H9 (cell line): ENCODE results near the gene CORO2B. TPM values are rescaled to one million over a fixed set of nuclear protein-coding genes. Genes with fewer than 3 reads are reported as not detected.

Experiments used
- DNase-seq: peaks from one replicate; pipeline ENCODE4 v3.0.0-alpha.2; 2017
- H2AFZ ChIP-seq: one replicate; pipeline ENCODE4 v1.6.1; 2013; ENCODE audit warnings: mild to moderate bottlenecking, low read length, control low read depth, moderate library complexity
- H2AK5ac ChIP-seq: 2 replicates; pipeline ENCODE4 v1.6.1; 2013; ENCODE audit warnings: low read length, control low read depth, mixed read lengths; ENCODE audit not compliant: insufficient read length
- H2BK120ac ChIP-seq: one replicate; pipeline ENCODE4 v1.6.1; 2013; ENCODE audit warnings: low read depth, mild to moderate bottlenecking, low read length, control low read depth, inconsistent platforms; ENCODE audit not compliant: poor library complexity, severe bottlenecking
- H2BK12ac ChIP-seq: 2 replicates; pipeline ENCODE4 v1.6.1; 2013; ENCODE audit warnings: low read length, control low read depth, mixed read lengths, low read depth; ENCODE audit not compliant: insufficient read length
- H2BK15ac ChIP-seq: 2 replicates; pipeline ENCODE4 v1.6.1; 2013; ENCODE audit warnings: low read depth, low read length, control low read depth
- H2BK20ac ChIP-seq: one replicate; pipeline ENCODE4 v1.6.1; 2013; ENCODE audit warnings: low read depth, mild to moderate bottlenecking, low read length, control low read depth, inconsistent platforms; ENCODE audit not compliant: poor library complexity, severe bottlenecking
- H2BK5ac ChIP-seq: 2 replicates; pipeline ENCODE4 v1.6.1; 2013; ENCODE audit warnings: low read length, control low read depth, mixed read lengths; ENCODE audit not compliant: insufficient read length
- H3K14ac ChIP-seq: 2 replicates; pipeline ENCODE4 v1.6.1; 2013; ENCODE audit warnings: low read length, control low read depth; ENCODE audit not compliant: insufficient read depth
- H3K18ac ChIP-seq: 2 replicates; pipeline ENCODE4 v1.6.1; 2013; ENCODE audit warnings: low read depth, mild to moderate bottlenecking, mixed read lengths, low read length, control low read depth; ENCODE audit not compliant: insufficient read length
- H3K23ac ChIP-seq: 2 replicates; pipeline ENCODE4 v1.6.1; 2013; ENCODE audit warnings: low read length, control low read depth, mixed read lengths, low read depth; ENCODE audit not compliant: insufficient read length
- H3K23me2 ChIP-seq: 2 replicates; pipeline ENCODE4 v1.6.1; 2013; ENCODE audit warnings: low read depth, mild to moderate bottlenecking, mixed read lengths, low read length, control low read depth; ENCODE audit not compliant: insufficient read length, poor library complexity, severe bottlenecking
- H3K27ac ChIP-seq: 2 replicates; pipeline ENCODE4 v1.5.1; 2013; ENCODE audit warnings: low read length, control low read depth, mixed read lengths, low read depth; ENCODE audit not compliant: insufficient read length
- H3K27me3 ChIP-seq: 2 replicates; pipeline ENCODE4 v1.6.1; 2013; ENCODE audit warnings: low read length, control low read depth, inconsistent platforms; ENCODE audit not compliant: insufficient read depth
- H3K4ac ChIP-seq: 2 replicates; pipeline ENCODE4 v1.6.1; 2013; ENCODE audit warnings: low read depth, mild to moderate bottlenecking, control low read depth, inconsistent platforms, low read length, moderate library complexity
- H3K4me1 ChIP-seq: 2 replicates; pipeline ENCODE4 v1.6.1; 2013; ENCODE audit warnings: low read length, control low read depth, inconsistent platforms; ENCODE audit not compliant: insufficient read depth
- H3K4me2 ChIP-seq: 2 replicates; pipeline ENCODE4 v1.6.1; 2013; ENCODE audit warnings: low read length, control low read depth, mixed read lengths; ENCODE audit not compliant: insufficient read length, insufficient read depth
- H3K56ac ChIP-seq: 2 replicates; pipeline ENCODE4 v1.6.1; 2013; ENCODE audit warnings: low read depth, mild to moderate bottlenecking, mixed read lengths, low read length, control low read depth; ENCODE audit not compliant: insufficient read length
- H3K79me1 ChIP-seq: 2 replicates; pipeline ENCODE4 v1.6.1; 2013; ENCODE audit warnings: low read depth, mild to moderate bottlenecking, moderate library complexity, low read length, control low read depth, inconsistent platforms; ENCODE audit not compliant: insufficient read depth, poor library complexity, severe bottlenecking
- H3K79me2 ChIP-seq: 2 replicates; pipeline ENCODE4 v1.6.1; 2013; ENCODE audit warnings: low read length, control low read depth, inconsistent platforms; ENCODE audit not compliant: insufficient read depth
- H3K9ac ChIP-seq: 2 replicates; pipeline ENCODE4 v1.6.1; 2013; ENCODE audit warnings: low read length, control low read depth, mixed read lengths; ENCODE audit not compliant: insufficient read length; ENCODE audit errors: extremely low read depth
- H3K9me3 ChIP-seq: one replicate; pipeline ENCODE4 v1.6.1; 2013; ENCODE audit warnings: low read depth, low read length, inconsistent platforms; ENCODE audit not compliant: control insufficient read depth
- H3T11ph ChIP-seq: one replicate; pipeline ENCODE4 v1.6.1; 2013; ENCODE audit warnings: mild to moderate bottlenecking, low read length, control low read depth, inconsistent platforms
- H4K20me1 ChIP-seq: one replicate; pipeline ENCODE4 v1.6.1; 2013; ENCODE audit not compliant: control insufficient read depth, insufficient read length, insufficient read depth
- H4K5ac ChIP-seq: 2 replicates; pipeline ENCODE4 v1.6.1; 2013; ENCODE audit warnings: low read depth, mild to moderate bottlenecking, mixed read lengths, low read length, control low read depth; ENCODE audit not compliant: insufficient read length
- H4K8ac ChIP-seq: replicated peaks from 2 replicates; pipeline ENCODE4 v1.6.1; 2013; ENCODE audit warnings: low read length, control low read depth, mixed read lengths, low read depth; ENCODE audit not compliant: insufficient read length
- H4K91ac ChIP-seq: 2 replicates; pipeline ENCODE4 v1.6.1; 2013; ENCODE audit warnings: low read depth, mild to moderate bottlenecking, moderate library complexity, mixed read lengths, low read length, control low read depth; ENCODE audit not compliant: insufficient read length
- H3K27ac Mint-ChIP-seq, 3 experiments: 2 replicates in 2 of 3; 3 replicates in 1 of 3; pipeline ENCODE4 v1.8.0; 2020 to 2021; ENCODE audit warnings: mixed read lengths in 3 of 3, mild to moderate bottlenecking in 1 of 3, moderate library complexity in 1 of 3
- H3K27me3 Mint-ChIP-seq: 2 replicates; pipeline ENCODE4 v1.8.0; 2021; ENCODE audit warnings: low read depth, mild to moderate bottlenecking, moderate library complexity, mixed read lengths
- H3K36me3 Mint-ChIP-seq, 3 experiments: 2 replicates in 2 of 3; 3 replicates in 1 of 3; pipeline ENCODE4 v1.8.0; 2020 to 2021; ENCODE audit warnings: low read depth in 3 of 3, mixed read lengths in 3 of 3; ENCODE audit not compliant: insufficient read depth in 1 of 3
- H3K4me1 Mint-ChIP-seq, 2 experiments: 2 replicates each; pipeline ENCODE4 v1.8.0; 2020; ENCODE audit warnings: mixed read lengths in 2 of 2
- H3K4me3 Mint-ChIP-seq, 2 experiments: 2 replicates in 1 of 2; 3 replicates in 1 of 2; pipeline ENCODE4 v1.8.0; 2020 to 2021; ENCODE audit warnings: mild to moderate bottlenecking in 2 of 2, mixed read lengths in 2 of 2, moderate library complexity in 1 of 2
- H3K9me3 Mint-ChIP-seq, 2 experiments: 2 replicates in 1 of 2; 3 replicates in 1 of 2; pipeline ENCODE4 v1.8.0; 2020; ENCODE audit warnings: mild to moderate bottlenecking in 2 of 2, mixed read lengths in 2 of 2, moderate library complexity in 1 of 2
- WGBS: extraction: QIAGEN DNeasy Blood & Tissue Kit; methylation state at CpG from one replicate; pipeline ENCODE4 v1.1.7; 2013; ENCODE audit warnings: missing lambda C conversion rate, low lambda C conversion rate, mixed read lengths; ENCODE audit not compliant: insufficient read length; ENCODE audit errors: extremely low coverage; 5-methylcytosine and 5-hydroxymethylcytosine counted together
- total RNA-seq: library from RNA; stranded (reverse); gene quantifications from 2 replicates; pipeline ENCODE4 v1.2.1, GENCODE V29; 2021
- TF ChIP-seq, protein P1 (sequence below): fragments of 200-600 bp; sonication (generic); conservative IDR thresholded peaks from 3 replicates; pipeline ENCODE4 v1.8.0; 2021; ENCODE audit warnings: antibody characterized with exemption, mild to moderate bottlenecking

The CORO2B gene
- total RNA-seq, 1 experiment from 2014 or later = 3.1 TPM

DNA sequence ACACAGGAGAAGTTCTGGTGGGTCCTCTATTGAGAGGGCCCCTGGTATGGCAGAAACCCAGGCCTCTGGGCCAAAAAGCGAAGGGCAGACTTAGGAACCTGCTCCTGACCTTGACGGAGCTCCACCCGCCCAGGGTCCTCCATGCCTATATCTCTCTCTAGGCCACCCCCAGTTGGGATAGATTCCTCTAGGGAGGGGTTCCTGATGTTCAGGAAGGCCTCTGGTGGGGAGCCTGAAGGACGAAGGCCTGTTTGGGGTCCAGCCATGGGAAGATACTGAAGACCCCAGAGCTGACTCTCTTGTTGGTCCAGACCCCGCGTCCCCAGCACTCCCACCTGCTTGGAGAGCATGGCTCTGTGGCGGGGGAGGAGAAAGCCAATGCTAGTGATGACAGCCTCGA, 104.2 kb downstream of the CORO2B start:
- Mint-ChIP-seq H3K36me3 (no peaks in the 10 kb centered on the region), H3K27me3 (peaks cover 8% of the 10 kb centered on the region), H3K9me3 (no peaks in the 10 kb centered on the region), H3K4me1 (peaks cover 6 to 12% of the 10 kb centered on the region in 2 experiments), H3K4me3 (no peak overlapping the region), H3K27ac (no peak overlapping the region)
- no peak overlapping the region for H3K56ac ChIP-seq
- no peaks in the 10 kb centered on the region for H3K27me3 ChIP-seq
- H2BK20ac ChIP-seq = no peak overlapping the region
- H3K4me2 ChIP-seq = no peak overlapping the region
- no peaks in the 10 kb centered on the region for H3K79me2 ChIP-seq
- no peak overlapping the region for H3K23ac ChIP-seq
- H4K91ac ChIP-seq = no peak overlapping the region
- H3K23me2 ChIP-seq = no peaks in the 10 kb centered on the region
- WGBS = no CpG with 5 or more reads among the region's 8 CpGs
- no peak overlapping the region for H3T11ph ChIP-seq
- no peak overlapping the region for H2AK5ac ChIP-seq
- TF ChIP-seq, protein P1, sequence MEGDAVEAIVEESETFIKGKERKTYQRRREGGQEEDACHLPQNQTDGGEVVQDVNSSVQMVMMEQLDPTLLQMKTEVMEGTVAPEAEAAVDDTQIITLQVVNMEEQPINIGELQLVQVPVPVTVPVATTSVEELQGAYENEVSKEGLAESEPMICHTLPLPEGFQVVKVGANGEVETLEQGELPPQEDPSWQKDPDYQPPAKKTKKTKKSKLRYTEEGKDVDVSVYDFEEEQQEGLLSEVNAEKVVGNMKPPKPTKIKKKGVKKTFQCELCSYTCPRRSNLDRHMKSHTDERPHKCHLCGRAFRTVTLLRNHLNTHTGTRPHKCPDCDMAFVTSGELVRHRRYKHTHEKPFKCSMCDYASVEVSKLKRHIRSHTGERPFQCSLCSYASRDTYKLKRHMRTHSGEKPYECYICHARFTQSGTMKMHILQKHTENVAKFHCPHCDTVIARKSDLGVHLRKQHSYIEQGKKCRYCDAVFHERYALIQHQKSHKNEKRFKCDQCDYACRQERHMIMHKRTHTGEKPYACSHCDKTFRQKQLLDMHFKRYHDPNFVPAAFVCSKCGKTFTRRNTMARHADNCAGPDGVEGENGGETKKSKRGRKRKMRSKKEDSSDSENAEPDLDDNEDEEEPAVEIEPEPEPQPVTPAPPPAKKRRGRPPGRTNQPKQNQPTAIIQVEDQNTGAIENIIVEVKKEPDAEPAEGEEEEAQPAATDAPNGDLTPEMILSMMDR = no peak
- H3K79me1 ChIP-seq = no peaks in the 10 kb centered on the region
- no peak overlapping the region for H3K27ac ChIP-seq
- no peak overlapping the region for H4K5ac ChIP-seq
- H2AFZ ChIP-seq = no peak overlapping the region
- no peak overlapping the region for H2BK15ac ChIP-seq
- no peak overlapping the region for H2BK120ac ChIP-seq
- no peak overlapping the region for H3K18ac ChIP-seq
- no peak overlapping the region for H3K4ac ChIP-seq
- H4K8ac ChIP-seq = no peak overlapping the region
- H3K9ac ChIP-seq = no peak overlapping the region
- H2BK12ac ChIP-seq = no peak overlapping the region
- no peaks in the 10 kb centered on the region for H3K9me3 ChIP-seq
- DNase-seq = no peak
- H4K20me1 ChIP-seq = no peaks in the 10 kb centered on the region
- no peak overlapping the region for H2BK5ac ChIP-seq
- H3K4me1 ChIP-seq = no peaks in the 10 kb centered on the region
- no peak overlapping the region for H3K14ac ChIP-seq
